GM19324 (cell line): Measurements from ENCODE around the gene LYAR.
A peak's percentile ranks its signal among the peaks of the same experiment; 100 is the strongest.

Source experiments
- ATAC-seq: cut with Tn5 transposase; IDR thresholded peaks from one replicate; pipeline ENCODE4 v1.9.1; 2021; ENCODE audit warnings: mild to moderate bottlenecking, moderate library complexity; ENCODE audit not compliant: unreplicated experiment, low FRiP score

Gene LYAR

GRCh38 chr4:4317496-4318232 lies 27.7 kb upstream of the LYAR start:
- no peak for ATAC-seq

- no peak for ATAC-seq
Measured at GRCh38 chr4:4316150-4316495, 26.2 kb upstream of the LYAR start.

GRCh38 chr4:4315461-4316149 lies 25.7 kb upstream of the LYAR start:
- ATAC-seq: no peak

GRCh38 chr4:4311193-4311592 lies 21.2 kb upstream of the LYAR start:
- ATAC-seq: no peak

- ATAC-seq: no peak
Measured at GRCh38 chr4:4308800-4309441, 19.0 kb upstream of the LYAR start.

- no peak for ATAC-seq
Measured at GRCh38 chr4:4306920-4307319, 17.0 kb upstream of the LYAR start.

GRCh38 chr4:4302416-4302815 lies 12.5 kb upstream of the LYAR start:
- ATAC-seq: no peak

- no peak for ATAC-seq
Measured at GRCh38 chr4:4302001-4302400, 12.0 kb upstream of the LYAR start.

- ATAC-seq: no peak
Measured at GRCh38 chr4:4299006-4299405, 9.1 kb upstream of the LYAR start.

GRCh38 chr4:4296283-4296846 lies 6.4 kb upstream of the LYAR start:
- ATAC-seq: no peak

GRCh38 chr4:4293279-4293678 lies 3.3 kb upstream of the LYAR start:
- ATAC-seq: no peak

GRCh38 chr4:4289597-4289940 lies 385 bp downstream of the LYAR start:
- ATAC-seq: peak; percentile 8

GRCh38 chr4:4289055-4289454 lies 899 bp downstream of the LYAR start:
- no peak for ATAC-seq

GRCh38 chr4:4288098-4288497 lies 1.9 kb downstream of the LYAR start:
- ATAC-seq: no peak

GRCh38 chr4:4284827-4285618 lies 4.9 kb downstream of the LYAR start:
- ATAC-seq: no peak

- no peak for ATAC-seq
Measured at GRCh38 chr4:4281787-4282186, 8.2 kb downstream of the LYAR start.

- ATAC-seq: no peak
Measured at GRCh38 chr4:4277531-4277930, 12.4 kb downstream of the LYAR start.

GRCh38 chr4:4274226-4274625 lies 15.7 kb downstream of the LYAR start:
- ATAC-seq: no peak

- no peak for ATAC-seq
Measured at GRCh38 chr4:4271912-4272311, 18.0 kb downstream of the LYAR start.

GRCh38 chr4:4270529-4270928 lies 19.4 kb downstream of the LYAR start:
- ATAC-seq: no peak

- ATAC-seq: no peak
Measured at GRCh38 chr4:4269856-4270255, 20.1 kb downstream of the LYAR start.
